MM.1S (cell line): Measurements from ENCODE around the gene ZRANB1.

Source experiments
- CTCF ChIP-seq: fragments of 300-600 bp; sonication (generic); IDR thresholded peaks from 2 replicates; pipeline ENCODE4 v1.5.1; 2016; ENCODE audit warnings: antibody characterized with exemption, low read length, mixed read lengths
- EZH2 ChIP-seq: fragments of 300-600 bp; sonication (generic); optimal IDR thresholded peaks from 2 replicates; pipeline ENCODE3; 2017; ENCODE audit warnings: low read depth, mild to moderate bottlenecking, antibody characterized with exemption, low read length, mixed read lengths

- TF ChIP-seq CTCF (no peak), EZH2 (no peak)
Observed at GRCh38 chr10:124977161-124977560, 35.2 kb downstream of the ZRANB1 start.
